Measurements from ENCODE around the gene SEMA7A.

DNA sequence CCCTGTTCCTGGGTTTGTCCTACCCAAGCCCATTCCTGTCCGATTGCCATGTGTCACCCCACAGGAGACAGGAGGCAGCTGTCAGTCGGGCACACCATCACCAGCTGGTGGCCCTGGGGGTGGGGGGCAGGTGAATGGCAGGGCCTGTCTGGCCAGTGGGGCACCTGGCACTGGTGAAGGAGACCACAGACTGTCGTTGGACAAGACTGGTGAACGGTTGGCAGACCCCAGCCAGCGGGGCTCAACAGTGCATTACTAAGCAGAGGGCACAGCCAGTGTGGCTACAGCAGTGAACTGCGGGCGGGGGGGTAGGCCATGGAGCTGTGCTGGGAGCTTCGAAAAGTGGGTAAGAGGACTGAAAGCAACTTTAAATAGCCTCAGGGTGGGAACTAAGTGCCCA lies 2.1 kb downstream of the SEMA7A start:
- no peak for TF ChIP-seq EZH2 (IDR thresholded peaks at IDR 0.05)
- no peak for TF ChIP-seq POLR2AphosphoS5 (IDR thresholded peaks at IDR 0.05; ENCODE audit: borderline replicate concordance, low read depth, low read length)
- TF ChIP-seq FOXP2 (optimal IDR thresholded peaks at IDR 0.05; ENCODE audit: control extremely low read depth, extremely low read length, insufficient read depth): no peak
